ENCODE data around the gene HNRNPA1L2.
A peak's percentile ranks its signal among the peaks of the same experiment; 100 is the strongest.
"Not testable (repeated sequence)": the region's sequence is repeated elsewhere in the genome, so short reads cannot be mapped to it uniquely, and the experiment has no call there.

HNRNPA1L2 gene

DNA sequence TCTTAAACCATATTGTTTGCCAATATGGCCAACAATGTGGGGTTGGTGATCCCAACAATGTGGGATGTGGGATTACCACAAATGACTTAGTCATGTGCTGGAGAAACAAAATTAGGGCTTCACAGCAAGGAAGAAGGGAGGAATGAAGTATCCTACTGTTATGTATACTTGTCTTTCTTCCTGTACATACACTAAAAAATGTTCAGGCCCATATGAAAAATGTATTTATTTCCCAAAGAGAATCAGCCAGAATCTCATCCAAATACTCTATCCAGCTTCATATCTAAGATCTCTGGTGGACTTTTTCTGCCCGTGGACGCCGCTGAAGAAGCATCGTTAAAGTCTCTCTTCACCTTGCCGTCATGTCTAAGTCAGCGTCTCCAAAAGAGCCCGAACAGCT is at the start of gene HNRNPA1L2:
HNRNPA1L2 (plus strand) TSS at position 301 of the 400 bp plus-strand sequence; CDS start at position 363, 62 bp downstream.
- DNase-seq: no peak

DNA sequence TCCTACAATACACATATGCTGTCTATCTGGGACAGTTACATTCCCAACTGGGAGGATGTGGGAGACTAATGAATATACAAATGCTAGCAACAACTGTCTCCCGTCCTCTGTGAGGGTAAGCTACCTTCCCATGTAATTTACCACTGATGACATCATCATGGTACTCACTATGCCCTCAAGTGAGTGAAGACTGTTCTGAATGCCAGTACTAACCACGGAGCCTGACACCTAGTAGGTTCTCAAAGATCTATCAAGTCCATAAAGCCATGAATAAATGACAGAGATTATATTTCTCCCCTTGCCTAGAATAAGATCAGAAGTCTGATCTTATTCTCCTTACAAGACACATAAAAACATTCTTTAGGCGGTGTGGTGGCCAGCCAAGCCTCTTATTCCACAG is 49.1 kb upstream of the HNRNPA1L2 start:
- DNase-seq: not testable (repeated sequence)

DNA sequence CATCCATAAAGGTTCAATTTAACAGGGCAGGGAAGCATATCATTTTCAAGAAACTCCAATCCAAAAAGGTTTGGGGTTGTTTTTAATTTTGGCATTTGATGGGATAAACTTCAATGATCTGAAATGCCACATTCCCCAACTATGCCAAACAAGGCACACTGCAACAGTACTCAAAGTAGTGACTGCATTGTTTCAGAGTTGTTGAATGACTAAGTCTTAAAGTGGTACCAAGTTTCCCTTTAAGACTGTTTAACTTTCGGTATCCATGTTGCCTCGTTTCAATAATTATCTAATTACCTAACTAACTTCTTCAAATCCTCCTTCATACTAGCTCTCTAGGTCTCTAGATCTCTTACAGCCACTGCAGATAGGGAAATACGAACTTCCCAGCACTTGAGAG is 48.4 kb upstream of the HNRNPA1L2 start:
- DNase-seq: not testable (repeated sequence)

DNA sequence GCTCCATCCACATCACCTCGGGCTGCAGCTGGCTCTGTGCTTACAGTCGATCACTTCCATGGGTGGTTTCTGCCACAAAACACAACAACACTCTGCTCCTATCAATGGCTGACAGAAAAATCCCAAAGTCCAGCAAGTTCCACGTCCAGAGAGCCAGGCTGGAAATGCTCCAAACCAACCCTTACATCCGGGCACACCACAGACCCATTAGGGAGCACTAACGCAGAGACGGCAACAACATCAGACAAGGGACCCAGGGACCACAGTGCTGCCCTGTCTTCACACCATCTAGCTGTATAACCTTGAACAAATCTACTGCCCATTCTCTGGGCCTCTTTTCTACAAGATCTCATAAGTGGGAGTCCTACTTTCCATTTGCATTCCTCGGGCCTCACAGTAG is 47.9 kb upstream of the HNRNPA1L2 start:
- not testable (repeated sequence) for DNase-seq

DNA sequence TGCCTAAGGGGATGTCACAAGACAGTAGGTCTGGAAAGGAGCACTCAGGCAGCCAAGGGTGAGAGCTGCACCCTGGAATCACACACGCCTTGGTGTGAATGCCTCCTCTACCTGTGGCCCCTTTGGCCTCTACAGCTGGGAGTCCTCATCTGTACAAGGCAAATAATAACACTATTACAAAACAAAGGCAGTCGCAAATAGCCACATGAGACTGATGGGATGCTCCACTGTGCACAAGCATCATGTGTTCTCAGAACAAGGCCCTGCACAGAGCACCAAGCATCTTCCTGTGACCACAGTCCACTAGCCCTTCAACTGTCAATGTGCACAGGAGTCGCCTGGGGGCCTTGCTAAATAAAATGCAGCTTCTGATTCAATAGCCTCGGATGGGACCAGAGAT is 44.6 kb upstream of the HNRNPA1L2 start:
- DNase-seq: no peak

DNA sequence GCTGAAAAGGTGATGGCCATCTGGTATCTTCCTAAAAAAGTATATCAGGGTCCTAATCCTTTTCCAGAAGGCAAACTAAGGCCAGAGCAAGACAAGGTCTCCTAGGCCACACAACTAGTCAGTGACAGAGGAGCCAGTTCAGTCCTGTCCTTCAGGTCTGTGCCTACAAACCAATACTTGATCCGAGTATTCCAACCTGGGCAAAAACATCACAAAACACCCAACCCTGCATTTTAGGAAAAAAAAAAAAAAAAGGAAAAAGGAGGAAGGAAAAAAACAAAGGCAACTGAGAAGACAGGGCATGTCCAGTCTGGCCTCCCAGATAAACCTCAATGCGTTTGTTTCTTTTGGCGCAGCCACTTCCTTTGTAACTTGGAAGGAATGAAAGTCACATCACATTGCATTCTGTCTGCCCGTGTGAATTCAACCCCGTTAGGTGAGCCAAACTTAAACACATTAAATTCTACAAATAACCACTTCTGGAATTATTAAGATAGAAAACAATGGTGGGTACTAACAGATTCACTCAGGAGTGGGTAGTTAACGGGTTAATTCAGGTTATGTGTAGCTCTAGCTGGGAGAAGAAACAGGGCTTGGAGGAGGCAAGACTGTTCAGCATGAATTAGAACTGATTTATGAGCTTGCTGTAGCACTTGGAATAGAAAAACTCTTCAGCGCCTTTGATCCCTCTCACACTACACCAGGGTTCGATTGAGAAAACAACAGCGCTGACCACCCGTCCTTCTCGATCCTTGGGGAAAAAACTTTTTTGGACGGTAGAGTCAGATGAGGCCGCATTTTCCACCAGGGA is 43.0 kb upstream of the HNRNPA1L2 start:
- DNase-seq: no peak

DNA sequence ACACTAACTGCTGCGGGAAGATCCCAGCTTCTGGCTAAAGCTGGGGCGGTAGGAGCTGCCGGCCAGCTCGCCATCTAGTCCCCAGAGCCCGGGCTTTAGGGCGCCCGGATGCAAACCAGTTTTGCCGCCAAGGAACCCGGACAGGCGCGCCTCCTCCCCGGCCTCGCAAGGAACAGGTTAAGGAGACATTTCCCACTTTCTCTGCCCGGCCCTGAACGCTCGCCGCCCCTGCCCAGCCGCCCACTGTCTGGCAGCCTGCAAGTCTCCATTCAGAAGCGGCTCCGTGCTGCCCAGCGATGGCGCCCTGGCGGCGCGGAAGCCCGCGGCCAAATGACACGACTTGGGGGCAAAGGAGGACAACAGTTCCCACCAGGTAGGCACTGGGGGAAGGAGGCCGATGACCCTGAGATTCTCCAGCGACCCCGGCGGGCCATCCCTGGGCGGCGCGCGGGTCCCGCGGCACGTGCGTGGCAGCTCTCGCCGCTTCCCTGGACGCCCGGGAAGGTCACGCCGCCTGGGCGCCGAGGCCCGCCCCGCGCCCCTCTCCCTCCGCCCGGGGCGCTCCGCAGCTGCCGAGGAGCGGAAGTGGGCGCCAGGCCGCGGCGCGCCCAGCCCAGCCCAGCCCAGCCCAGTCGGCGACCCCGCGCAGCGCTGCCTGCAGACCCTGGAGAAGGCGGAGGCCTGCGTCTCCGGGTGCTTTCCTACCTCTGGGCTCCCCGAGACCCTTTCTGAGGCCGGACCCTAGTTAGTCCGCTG is 42.2 kb upstream of the HNRNPA1L2 start:
- DNase-seq: peak in 1 of 2 donors; percentile 12

DNA sequence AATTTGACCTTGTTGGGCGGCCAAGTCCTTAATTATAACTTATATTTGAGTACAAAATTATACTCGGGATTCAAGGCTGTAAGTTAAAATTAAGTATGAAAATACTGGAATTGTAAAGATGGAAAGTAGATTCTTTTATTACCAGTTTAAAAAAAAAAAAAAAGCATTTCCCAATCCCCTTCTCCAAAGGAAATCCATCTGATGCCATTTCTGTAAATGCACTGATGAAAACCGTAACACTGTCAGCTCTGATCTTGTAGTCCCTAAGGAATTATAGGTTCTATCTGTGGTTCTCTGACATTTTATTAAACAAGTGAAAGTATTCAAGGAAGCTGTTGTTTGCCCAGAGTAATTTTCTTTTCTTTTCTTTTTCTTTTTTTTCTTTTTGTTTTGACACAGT is 41.6 kb upstream of the HNRNPA1L2 start:
- DNase-seq: no peak

DNA sequence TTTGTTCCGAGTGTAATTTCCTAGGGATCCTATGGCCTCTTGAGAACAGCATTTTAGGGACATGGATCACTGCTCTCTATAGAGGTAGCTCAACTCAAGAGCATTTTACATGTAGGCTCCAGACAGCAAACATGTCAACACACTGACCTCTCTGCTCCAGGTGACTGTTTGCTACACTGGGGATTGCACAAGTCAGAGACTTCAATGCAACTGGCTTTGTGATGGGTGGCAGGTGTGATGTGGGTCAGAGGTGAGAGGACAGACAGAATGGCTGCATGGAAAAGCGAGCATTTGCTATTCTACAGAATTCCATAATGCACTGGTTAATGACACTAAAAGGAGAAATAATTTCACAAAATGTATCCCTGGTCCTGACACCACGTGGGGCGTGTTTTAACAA is 38.9 kb upstream of the HNRNPA1L2 start:
- not testable (repeated sequence) for DNase-seq

DNA sequence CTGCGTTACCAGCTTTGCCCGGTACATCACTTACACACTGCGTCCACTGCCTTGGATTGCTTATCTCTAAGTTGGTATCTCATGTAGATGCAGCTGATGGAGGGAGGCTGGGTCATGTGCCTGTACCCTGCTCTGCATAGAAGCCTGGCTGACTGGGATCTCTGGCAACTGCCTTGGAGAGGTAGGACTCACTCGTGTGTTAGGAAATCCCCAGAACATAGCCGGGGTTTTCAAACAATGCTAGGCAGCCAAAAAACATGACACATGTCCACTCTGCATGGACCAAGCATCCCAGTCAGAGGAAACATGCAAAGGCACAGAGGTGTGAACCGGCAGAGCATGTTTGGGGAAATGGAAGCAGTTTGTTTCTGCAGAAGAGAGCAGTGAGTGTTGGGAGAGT is 36.1 kb upstream of the HNRNPA1L2 start:
- not testable (repeated sequence) for DNase-seq

DNA sequence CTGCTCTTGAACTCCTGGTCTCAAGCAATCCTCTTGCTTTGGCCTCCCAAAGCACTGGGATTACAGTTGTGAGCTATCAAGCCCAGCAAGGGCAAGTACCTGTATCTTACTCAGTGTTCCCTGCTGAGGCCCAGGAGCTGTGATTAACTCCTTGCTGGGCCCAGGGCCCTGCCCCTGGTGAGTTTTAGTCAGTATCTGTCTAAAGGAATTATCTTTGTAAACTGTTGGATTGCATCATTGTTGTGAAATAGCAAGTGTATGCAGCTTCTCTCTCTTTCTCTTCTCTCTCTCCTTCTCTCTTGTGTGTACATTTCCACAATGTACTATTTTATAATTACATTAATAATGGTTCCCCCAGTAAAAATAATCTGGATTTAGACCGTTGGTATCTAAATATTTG is 35.4 kb upstream of the HNRNPA1L2 start:
- not testable (repeated sequence) for DNase-seq

DNA sequence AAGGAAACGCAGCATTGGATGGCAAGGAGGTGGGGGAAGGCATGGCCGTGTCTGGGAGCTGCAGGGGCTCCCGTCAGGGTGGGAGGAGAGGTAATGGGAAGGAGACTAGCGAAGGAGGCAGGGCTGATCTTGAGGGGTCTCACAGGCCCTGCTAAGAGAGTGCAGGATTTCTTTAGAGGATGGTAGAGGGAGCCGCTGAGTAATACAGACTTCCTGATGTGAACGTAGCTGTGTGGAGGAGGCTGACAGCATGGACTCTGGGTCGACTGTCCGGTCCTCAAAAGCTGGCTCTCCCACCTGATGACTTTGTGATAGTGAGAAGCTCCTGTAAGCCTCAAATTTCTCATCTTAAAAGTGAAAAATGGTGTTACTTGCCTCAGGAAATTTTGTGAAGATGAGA is 34.0 kb upstream of the HNRNPA1L2 start:
- not testable (repeated sequence) for DNase-seq

DNA sequence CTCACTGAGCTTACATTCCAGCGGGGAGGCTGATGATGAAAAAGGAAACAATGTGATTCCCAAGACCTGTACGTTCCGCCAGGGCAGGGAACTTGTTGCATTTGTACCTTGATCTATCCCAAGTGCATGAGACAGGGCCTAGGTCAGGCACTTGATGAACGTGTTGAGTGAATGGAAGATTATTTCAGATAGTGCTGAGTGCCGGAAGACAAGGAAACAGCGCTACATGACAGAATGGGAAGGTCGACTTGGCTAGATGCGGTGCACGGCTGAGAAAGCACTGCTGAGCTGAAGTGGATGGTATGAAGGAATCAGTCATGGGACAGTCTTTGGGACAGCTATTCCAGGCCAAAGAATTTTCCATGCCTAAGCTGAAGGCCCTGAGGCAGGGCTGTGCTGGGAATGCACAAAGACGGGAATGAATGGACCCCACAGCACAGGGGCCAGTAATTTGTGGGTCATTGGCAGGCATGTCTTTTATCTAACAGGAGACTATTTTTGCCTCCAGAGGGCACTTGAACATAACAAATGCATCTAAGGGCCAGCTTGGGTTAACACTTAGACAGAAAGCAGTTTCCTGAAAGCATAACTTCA is 33.1 kb upstream of the HNRNPA1L2 start:
- peak in 1 of 2 donors; percentile 51 for DNase-seq

DNA sequence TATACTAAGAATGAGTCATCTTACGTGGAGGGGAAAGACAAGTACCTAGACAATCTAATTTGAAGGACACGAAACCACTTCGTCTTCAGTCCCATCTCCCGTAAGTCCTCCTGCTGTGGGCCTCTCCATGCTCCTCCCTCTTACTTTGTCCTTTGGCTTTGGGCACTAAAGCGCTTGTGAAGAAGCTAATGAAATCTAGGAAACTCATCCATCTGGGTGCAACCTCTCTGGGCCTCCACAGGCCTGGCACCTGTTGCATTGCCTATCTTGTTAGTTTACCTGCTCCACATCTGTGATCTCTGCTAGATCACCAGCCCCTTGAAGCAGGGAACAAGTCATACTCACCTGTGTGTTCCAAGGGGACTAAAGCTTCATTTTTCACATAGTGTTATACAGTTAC is 32.1 kb upstream of the HNRNPA1L2 start:
- DNase-seq: not testable (repeated sequence)

DNA sequence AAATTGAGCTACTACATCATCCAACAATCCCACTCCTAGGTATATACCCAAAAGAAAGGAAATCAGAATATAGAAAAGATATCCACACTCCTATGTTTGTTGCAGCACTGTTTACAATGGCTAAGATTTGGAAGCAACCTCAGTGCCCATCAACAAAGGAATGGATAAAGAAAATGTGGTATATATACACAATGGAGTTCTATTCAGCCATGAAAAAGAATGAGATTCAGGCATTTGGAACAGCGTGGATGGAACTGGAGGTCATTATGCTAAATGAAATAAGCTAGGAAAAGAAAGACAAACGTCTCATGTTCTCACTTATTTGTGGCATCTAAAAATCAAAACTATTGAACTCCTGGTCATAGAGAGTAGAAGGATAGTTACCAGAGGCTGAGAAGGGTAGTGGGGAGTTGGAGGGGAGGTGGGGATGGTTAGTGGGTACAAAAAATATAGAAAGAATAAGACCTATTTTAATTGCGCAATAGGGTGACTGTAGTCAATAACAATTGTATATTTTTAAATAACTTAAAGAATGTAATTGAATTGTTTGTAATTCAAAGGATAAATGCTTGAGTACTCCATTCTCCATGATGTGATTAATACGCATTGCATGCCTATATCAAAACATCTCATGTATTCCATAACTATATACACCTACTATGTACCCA is 27.0 kb upstream of the HNRNPA1L2 start:
- no peak for DNase-seq

DNA sequence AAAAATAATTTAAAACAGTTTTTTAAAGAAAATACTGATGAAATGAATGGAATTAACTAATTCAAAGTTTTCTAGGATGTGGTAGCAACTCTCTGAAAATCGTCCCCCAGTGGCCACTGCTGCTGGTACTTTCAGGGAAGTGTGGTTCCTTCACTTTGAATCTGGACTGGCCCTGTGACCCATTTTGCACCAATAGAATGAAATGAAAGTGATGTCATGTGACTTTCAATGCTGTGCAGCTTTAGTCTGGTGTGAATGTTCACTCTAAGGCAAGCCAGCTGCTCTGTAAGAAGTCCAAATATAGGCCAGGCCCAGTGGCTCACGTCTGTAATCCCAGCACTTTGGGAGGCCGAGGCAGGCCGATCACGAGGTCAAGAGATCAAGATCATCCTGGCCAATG is 26.4 kb upstream of the HNRNPA1L2 start:
- no peak for DNase-seq

DNA sequence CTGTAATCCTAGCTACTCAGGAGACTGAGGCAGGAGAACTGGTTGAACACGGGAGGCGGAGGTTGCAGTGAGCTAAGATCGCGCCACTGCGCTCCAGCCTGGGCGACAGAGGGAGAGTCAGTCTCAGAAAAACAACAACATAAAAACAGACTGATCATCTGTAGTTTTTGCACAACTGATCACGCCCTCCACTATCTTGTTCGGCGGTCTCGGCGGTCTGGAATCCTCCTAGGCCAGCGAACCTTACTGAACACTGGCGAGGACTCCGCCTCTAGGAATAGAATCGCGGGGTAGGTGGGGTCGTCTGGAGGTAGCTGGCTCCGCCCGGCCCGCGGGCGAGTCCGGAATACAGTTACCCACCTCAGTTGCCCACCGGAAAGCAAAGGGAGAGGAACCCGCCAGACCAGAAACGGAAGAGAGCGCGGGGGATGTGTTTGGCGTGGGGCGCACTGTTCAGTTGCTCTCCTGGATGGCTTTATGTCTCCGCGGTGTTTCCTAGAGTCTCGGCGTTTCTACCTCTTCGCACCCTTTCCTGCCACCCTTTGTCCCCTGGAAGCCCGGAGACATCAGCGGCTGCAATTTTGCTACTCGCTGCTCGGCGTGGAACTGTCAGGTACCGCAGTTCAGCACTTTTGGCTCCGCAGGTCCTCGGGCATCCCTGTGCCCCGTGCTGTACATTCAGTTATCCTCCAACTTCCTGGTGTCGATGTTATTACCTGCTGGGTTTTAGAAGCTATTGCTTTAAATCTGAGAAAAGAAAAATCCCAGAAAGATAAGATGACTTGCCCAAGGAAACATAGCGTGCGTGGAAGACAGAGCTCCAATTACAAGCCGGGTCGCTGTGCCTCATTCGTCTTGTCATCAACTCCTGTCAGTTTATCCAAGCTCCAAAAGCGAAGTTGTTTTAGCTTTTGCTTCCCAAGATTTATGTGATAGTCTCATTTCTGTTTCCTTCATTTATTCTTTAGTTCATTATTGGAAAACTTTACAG is 24.9 kb upstream of the HNRNPA1L2 start:
- DNase-seq: peak; percentile 61 to 81

DNA sequence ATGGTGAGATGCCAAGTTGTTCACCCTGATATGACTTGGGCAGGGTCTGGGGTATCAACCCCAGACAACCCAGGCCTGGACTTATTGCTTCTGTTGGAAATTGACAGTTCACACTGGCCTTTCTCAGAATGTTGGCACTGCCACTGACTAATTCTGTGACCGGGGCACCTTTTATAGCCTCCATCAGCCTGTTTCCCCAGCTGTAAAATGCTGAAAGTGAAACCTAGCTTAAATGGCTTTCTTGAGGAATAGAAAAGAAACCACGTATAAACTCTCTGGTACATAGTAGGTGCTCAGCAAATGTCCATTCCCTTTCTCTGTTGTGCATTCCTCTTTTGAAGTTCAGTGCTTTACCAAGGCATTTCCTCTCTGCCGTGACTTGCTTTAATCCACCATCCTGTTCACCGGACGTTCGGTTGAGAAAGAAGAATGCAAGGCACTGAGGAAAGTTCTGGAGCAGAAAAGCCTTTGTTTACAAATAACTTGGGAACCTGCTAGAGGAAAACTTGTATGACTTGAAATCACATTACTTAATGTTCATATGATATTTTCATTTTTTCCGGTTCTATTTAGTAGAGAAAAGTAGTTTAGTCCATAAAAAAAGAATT is 11.0 kb upstream of the HNRNPA1L2 start:
- DNase-seq: not testable (repeated sequence)

DNA sequence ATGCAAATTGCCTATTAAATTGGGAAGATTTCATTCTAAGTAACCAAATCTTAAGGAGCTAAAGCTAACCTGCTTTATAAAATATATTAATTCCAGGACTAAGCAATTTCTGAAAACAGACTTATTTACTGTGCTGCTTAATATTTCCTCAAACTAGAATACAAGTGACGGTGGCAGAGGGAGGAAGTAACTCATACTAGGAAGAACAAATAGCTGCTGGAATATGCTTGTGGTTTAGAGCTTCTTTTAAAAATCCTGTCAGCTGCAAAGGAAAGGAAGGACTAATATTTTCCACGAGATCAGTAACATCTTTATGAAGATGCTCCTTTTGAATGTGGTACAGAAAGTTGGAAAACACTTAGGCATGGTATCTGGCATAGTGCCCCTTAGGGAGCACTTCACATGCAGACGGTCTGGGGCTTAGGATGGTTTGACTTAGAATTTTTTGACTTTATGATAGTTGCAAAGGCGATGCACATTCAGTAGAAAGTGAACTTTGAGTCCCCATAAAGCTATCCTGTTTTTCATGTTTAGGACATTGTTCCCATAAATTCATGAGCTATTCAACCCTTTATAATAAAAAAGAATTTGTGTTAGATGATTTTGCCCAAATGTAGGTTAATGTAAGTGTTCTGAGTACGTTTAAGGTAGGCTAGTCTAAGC is 3.4 kb upstream of the HNRNPA1L2 start:
- DNase-seq: no peak

DNA sequence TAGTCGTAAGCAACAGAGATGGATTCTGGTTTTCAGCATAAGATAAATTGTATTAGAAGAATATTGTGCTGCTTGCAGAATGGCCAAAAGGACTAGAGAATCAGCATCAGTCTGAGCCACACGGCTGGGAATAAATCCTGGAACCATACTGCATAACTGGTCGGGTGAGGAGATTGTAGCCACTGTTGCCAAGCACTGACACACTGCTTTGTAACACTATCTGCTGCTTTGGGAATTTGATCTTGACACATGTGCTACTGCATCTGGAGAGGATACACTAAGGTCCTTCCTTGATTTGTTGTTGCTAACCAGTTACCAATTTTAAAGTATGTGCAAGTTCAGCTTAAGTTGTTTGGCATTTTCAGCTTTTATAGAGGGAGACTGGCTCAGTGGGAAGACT is 1.9 kb downstream of the HNRNPA1L2 start:
- no peak for DNase-seq

DNA sequence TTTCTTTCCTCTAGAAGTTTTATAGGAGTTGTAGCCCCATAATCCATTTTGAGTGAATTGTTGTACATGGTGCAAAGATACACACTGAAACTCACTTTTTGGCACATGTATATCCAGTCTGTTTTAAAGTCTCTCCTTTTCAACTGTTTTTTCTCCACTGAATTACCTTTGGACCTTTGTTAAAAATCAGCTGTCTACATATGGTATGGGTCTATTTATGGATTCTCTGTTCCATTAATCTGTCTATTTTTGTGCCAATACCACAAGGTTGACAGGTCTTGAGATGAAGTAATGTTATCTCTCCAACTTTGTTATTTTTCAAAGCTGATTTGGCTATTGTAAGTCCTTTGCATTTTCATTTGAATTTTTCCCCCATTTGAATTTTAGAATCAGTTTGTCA is 4.7 kb downstream of the HNRNPA1L2 start:
- DNase-seq: no peak
